Hepatocyte (in vitro differentiated cells): Measurements from ENCODE around the gene CDK17.
"Not testable (repeated sequence)": the region's sequence is repeated elsewhere in the genome, so short reads cannot be mapped to it uniquely, and the experiment has no call there.

Source experiments
- CTCF ChIP-seq: fragments of 200-600 bp; sonication (generic); IDR thresholded peaks from 2 replicates; pipeline ENCODE4 v1.5.1; 2016; ENCODE audit warnings: antibody characterized with exemption, mild to moderate bottlenecking; ENCODE audit not compliant: poor library complexity
- EZH2 ChIP-seq: fragments of 200-600 bp; sonication (generic); IDR thresholded peaks from 2 replicates; pipeline ENCODE4 v1.6.1; 2016; ENCODE audit warnings: antibody characterized with exemption, mild to moderate bottlenecking, borderline replicate concordance

- TF ChIP-seq CTCF, EZH2: not testable (repeated sequence)
Observed at GRCh38 chr12:96379743-96380142, 20.5 kb downstream of the CDK17 start.
